AG04449 (cell line): ENCODE results near the gene KCNQ1.

Source experiments
- CTCF ChIA-PET: fragments of 350-600 bp; formaldehyde crosslinking; extraction: SDS; loops from one replicate; lab custom pipeline; 2021; ENCODE audit warnings: antibody characterized with exemption; lab: Yijun Ruan, JAX
- POLR2A ChIA-PET: fragments of 400-600, 350-600 bp; formaldehyde crosslinking; extraction: SDS; loops from one replicate; lab custom pipeline; 2020; ENCODE audit warnings: antibody characterized with exemption, inconsistent platforms; lab: Yijun Ruan, JAX
- DNase-seq: peaks from one replicate; pipeline ENCODE4 v3.0.0-alpha.2; 2010; ENCODE audit warnings: low read depth, low spot score
- H3K4me3 ChIP-seq: 2 replicates; pipeline ENCODE4 v1.5.1; 2011; ENCODE audit warnings: low read depth, mild to moderate bottlenecking, control low read depth, low read length
- TF ChIP-seq, protein P1 (sequence below): IDR thresholded peaks from one replicate; pipeline ENCODE4 v1.5.1; 2011; ENCODE audit warnings: mild to moderate bottlenecking, moderate library complexity, low read length, control low read depth, inconsistent platforms; ENCODE audit not compliant: insufficient read depth; ENCODE audit errors: missing control alignments

KCNQ1 gene

DNA sequence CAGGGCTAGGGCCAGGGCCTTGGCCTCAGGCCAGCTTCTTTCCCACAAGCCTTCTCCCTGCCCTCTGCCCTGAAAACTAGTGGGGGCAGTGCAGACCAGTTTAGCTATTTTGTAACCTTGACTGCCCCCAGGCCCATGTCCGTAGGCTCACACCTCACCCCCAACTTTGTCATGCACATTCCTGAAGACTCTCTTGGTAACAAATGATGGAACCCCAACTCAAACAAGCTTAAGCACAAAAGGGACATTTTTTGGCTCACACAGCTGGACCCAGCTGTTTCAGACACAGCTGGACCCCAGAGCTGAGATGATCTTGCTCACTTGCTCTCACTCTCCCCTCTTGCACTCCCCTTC, 208.4 kb downstream of the KCNQ1 start:
- POLR2A ChIA-PET = no interaction called here
- DNase-seq = no peak
- H3K4me3 ChIP-seq = no peak overlapping the region
- CTCF ChIA-PET = interaction anchor here (2.4 kb wide), 1 partner anchor 235 kb away, joined by 9 read pairs; no protein-coding TSS in a partner anchor
- TF ChIP-seq, protein P1, sequence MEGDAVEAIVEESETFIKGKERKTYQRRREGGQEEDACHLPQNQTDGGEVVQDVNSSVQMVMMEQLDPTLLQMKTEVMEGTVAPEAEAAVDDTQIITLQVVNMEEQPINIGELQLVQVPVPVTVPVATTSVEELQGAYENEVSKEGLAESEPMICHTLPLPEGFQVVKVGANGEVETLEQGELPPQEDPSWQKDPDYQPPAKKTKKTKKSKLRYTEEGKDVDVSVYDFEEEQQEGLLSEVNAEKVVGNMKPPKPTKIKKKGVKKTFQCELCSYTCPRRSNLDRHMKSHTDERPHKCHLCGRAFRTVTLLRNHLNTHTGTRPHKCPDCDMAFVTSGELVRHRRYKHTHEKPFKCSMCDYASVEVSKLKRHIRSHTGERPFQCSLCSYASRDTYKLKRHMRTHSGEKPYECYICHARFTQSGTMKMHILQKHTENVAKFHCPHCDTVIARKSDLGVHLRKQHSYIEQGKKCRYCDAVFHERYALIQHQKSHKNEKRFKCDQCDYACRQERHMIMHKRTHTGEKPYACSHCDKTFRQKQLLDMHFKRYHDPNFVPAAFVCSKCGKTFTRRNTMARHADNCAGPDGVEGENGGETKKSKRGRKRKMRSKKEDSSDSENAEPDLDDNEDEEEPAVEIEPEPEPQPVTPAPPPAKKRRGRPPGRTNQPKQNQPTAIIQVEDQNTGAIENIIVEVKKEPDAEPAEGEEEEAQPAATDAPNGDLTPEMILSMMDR = no peak

DNA sequence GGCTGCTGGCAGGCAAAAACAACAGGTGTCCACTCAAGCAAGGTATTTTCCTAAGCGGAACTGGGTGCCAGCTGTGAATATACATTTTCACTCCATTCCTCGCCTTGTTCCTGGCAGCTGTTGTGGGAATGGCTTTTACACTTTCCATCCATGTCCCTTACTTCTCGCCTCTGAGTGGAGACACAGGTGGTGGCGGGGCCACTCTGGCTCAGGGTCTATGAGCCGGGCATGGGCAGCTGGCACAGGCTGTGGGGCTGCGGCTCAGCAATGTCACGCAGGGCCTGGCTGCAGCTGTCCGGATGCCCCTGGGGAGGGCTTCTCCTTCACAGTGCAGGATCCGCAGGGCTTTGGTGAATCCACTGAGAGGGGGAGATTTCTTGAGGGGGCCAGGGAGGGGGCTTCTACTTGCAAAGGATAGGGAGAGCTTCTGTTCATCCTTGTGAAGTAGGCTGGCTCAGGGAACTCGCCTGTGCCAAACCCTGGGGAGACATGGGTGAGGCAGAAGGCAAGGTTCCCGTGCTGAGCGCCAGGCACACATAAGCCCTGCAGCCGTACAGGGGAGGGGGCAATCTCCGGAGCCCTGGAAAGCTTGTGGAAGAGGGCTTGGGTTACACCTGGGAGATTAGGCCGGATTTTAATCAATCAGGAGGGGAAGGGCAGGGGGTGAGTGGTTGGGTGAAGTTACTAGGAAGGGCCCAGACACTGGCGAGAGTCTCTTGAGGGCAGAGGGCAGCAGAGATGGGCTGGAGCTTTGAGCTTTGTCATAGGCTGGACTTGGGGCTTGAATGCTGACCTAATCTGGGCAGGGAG, 209.3 kb downstream of the KCNQ1 start:
- no peak overlapping the region for H3K4me3 ChIP-seq
- CTCF ChIA-PET = interaction anchor here (1.0 to 2.4 kb wide), 2 partner anchors 234 to 236 kb away, joined by 3 to 9 read pairs; no protein-coding TSS in a partner anchor
- POLR2A ChIA-PET = no interaction called here
- TF ChIP-seq, protein P1 = no peak
- no peak for DNase-seq

DNA sequence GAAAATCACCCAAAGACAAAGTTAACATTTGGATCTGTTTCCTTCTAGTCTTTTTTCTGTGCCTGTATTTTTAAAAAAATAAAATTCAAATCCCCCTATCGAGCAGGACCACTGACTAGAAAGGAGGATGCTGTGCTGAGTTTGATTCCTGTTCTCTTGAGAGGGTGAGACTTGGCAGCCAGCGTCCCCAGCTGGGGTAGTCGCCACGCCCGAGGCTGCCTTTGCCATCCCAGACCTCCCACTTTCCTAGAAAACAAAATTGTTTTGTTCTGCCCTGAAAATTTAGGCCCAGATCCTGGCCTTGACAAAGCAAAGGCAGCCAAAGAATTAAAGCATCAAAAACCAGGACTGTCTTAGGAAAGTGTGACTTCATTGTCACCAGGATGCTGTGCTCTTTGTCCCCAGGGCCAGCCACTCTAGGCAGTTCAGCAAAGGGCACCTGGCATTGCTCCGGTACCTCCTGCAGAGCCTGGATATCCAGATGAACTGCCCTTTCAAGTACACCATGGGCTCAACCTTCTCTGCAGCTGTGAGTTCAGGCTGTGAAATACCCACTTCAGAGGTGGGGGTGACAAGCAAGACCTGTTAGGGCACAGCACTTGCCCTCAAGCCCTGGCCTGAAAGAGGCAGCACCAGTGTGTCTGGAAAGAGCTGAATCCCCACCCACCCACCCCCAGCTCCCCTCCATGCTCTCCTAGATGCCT, 210.4 kb downstream of the KCNQ1 start:
- DNase-seq = no peak
- CTCF ChIA-PET = no interaction called here
- H3K4me3 ChIP-seq = no peak overlapping the region
- POLR2A ChIA-PET = no interaction called here
- TF ChIP-seq, protein P1 = no peak

DNA sequence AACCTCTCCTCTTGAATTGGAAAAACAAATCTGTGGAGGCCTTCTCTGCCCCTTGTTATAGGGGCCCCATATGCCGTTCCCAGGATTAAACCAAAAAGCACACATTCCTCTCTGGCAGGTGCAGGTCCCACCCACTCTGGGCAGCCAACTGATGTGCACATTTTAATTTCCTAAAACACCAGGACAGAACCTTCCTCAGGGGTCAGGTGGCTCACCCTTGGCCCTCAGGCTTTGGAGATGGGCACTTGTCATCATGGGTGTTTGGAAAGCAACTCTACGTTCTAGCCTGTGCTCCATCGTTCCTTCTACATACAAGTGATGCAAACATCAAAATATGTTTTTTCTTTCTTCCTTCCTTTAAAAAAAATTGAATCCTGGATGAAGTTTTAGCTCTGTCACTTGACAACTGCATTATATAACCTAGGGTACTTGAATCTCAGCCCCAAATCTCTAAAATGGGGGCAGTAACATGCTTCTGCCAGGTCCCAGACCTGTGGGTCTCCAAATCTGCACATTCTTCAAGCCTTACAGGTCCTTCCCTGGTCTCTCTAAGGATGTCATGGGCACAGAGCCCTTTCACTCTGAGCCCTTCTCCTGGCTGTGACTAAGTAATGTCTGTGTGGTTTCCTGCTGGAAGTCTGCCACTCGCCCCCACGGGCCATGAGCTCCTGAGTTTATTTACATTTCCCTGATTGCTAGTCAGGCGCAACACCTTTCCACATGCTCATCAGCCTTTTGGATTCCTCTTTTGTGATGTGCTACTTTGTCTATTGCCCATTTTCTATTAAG, 211.2 kb downstream of the KCNQ1 start:
- H3K4me3 ChIP-seq = no peak overlapping the region
- TF ChIP-seq, protein P1 = no peak
- ChIA-PET POLR2A (no interaction called here), CTCF (interaction anchor here (1.7 kb wide), 1 partner anchor 232 kb away, joined by 4 read pairs; no protein-coding TSS in a partner anchor)
- DNase-seq = no peak

DNA sequence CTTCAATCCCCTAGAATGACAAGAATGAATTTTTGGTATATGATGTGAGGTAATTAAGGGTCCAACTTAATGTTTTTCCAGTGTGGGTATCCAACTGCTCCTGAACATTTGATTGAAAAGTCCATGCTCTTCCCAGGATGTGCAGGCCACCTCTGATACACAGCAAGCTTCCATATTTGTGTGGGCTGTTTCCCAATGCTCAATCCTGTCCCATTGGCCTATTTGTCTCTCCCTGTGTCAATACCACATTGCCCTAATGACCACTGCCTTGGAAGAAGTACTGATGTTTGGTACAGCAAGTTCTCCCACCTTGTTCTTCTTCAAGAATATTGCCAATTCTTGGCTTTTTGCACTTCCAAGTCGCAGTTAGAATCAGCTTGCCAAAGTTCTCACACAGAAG, 212.1 kb downstream of the KCNQ1 start:
- H3K4me3 ChIP-seq = no peak overlapping the region
- TF ChIP-seq, protein P1 = no peak
- DNase-seq = no peak
- ChIA-PET POLR2A (no interaction called here), CTCF (interaction anchor here (1.7 kb wide), 1 partner anchor 231 kb away, joined by 4 read pairs; no protein-coding TSS in a partner anchor)
